Heart left ventricle (tissue), 13 donors: ENCODE measurements around the gene NPR2.

Source experiments
- CTCF ChIP-seq, 12 donors: fragments of 200-600 bp; sonication (generic) in 4 of 12; IDR thresholded peaks; one replicate each; pipeline versions ENCODE4 v1.5.0 to v1.8.0; 2018 to 2022; ENCODE audit warnings: antibody characterized with exemption in 12 of 12, mild to moderate bottlenecking in 5 of 12
- POLR2A ChIP-seq, 2 donors: fragments of 450-650 bp; IDR thresholded peaks; one replicate each; pipeline ENCODE4 v1.6.1; 2017; ENCODE audit warnings: antibody characterized with exemption in 2 of 2, mild to moderate bottlenecking in 2 of 2, moderate library complexity in 2 of 2
- donor health status: ischemic (EF 13 %, LVEDD 7.1; RV severe dilation, severe dysfunction).
- donor health status: DM: no; HTN: yes; CAD: no.
- donor health status: DM: no; HTN: no; CAD: no.
- donor health status: ischemic (EF 25% LVEDD 6.9; RV normal size, moderate dysfunction).
- donor health status: ischemic (EF 25% LVEDD 5.7; RV mildly dilated, moderate dysfunction).
- donor health status: ischemic (EF 35%, LVEDD 5.7; RV mildly dilated, moderate dysfunction).
- donor health status: nonischemic (EF 11% LVEDD 7.7; RV severe dilation, severe dysfunction).
- donor health status: DM: yes; HTN: yes; CAD: no.
- donor health status: PGD.
- donor health status: ischemic (EF 29% LVEDD 5.4; RV normal size, mild dysfunction).
- donor health status: nonischemic (EF 23%, LVEDD 6.1; RV moderate dilation, normal function).

- TF ChIP-seq CTCF (IDR thresholded peaks at IDR 0.05): no peak
- TF ChIP-seq POLR2A (IDR thresholded peaks at IDR 0.05): no peak
Measured at GRCh38 chr9:35845824-35846771, 54.7 kb downstream of the NPR2 start.
